Neural crest cell (in vitro differentiated cells): ENCODE measurements around the gene KIAA1328. TPM values are rescaled to one million over a fixed set of nuclear protein-coding genes. Genes with fewer than 3 reads are reported as not detected.

Experiments used
- DNase-seq: peaks from one replicate; pipeline ENCODE4 v3.0.0; 2021; ENCODE audit warnings: low read depth, mixed read lengths, low spot score
- H3K27ac Mint-ChIP-seq: one replicate; pipeline ENCODE4 v1.8.0; 2021; ENCODE audit warnings: mild to moderate bottlenecking, mixed read lengths; ENCODE audit not compliant: unreplicated experiment
- H3K27me3 Mint-ChIP-seq: 2 replicates; pipeline ENCODE4 v1.8.0; 2021; ENCODE audit warnings: low read depth, mild to moderate bottlenecking, mixed read lengths
- H3K36me3 Mint-ChIP-seq: 2 replicates; pipeline ENCODE4 v1.8.0; 2021; ENCODE audit warnings: low read depth, mild to moderate bottlenecking, mixed read lengths
- H3K4me1 Mint-ChIP-seq: 2 replicates; pipeline ENCODE4 v1.8.0; 2021; ENCODE audit warnings: mixed read lengths
- H3K4me3 Mint-ChIP-seq: one replicate; pipeline ENCODE4 v1.8.0; 2021; ENCODE audit warnings: mild to moderate bottlenecking, mixed read lengths
- H3K9me3 Mint-ChIP-seq: 2 replicates; pipeline ENCODE4 v1.8.0; 2021; ENCODE audit warnings: mixed read lengths
- CTCF ChIP-seq: fragments of 200-600 bp; sonication (generic); conservative IDR thresholded peaks from 2 replicates; pipeline ENCODE4 v1.5.0; 2021; ENCODE audit warnings: antibody characterized with exemption, mild to moderate bottlenecking
- total RNA-seq: library from RNA; stranded (reverse); gene quantifications from 2 replicates; pipeline ENCODE4 v1.2.1, GENCODE V29; 2021

The KIAA1328 gene
- total RNA-seq, 1 donor from 2014 or later, result 12.3 TPM

GRCh38 chr18:37275237-37275741 is 446.4 kb downstream of the KIAA1328 start:
- H3K4me1 Mint-ChIP-seq, result no peaks in the 10 kb centered on the region
- no peak overlapping the region for H3K27ac Mint-ChIP-seq
- H3K4me3 Mint-ChIP-seq, result no peak overlapping the region
- no peak for TF ChIP-seq CTCF
- peaks cover under 1% of the 10 kb centered on the region for H3K27me3 Mint-ChIP-seq
- no peaks in the 10 kb centered on the region for H3K36me3 Mint-ChIP-seq
- no peak for DNase-seq
- H3K9me3 Mint-ChIP-seq, result peaks cover 6% of the 10 kb centered on the region

- Mint-ChIP-seq H3K36me3 (no peaks in the 10 kb centered on the region), H3K4me3 (no peak overlapping the region), H3K27ac (no peak overlapping the region), H3K4me1 (no peaks in the 10 kb centered on the region), H3K27me3 (no peaks in the 10 kb centered on the region), H3K9me3 (peaks cover 6% of the 10 kb centered on the region)
- DNase-seq, result no peak
- TF ChIP-seq CTCF, result no peak
Observed at GRCh38 chr18:37276111-37276890, 447.4 kb downstream of the KIAA1328 start.

GRCh38 chr18:37277804-37278203 is 448.9 kb downstream of the KIAA1328 start:
- Mint-ChIP-seq H3K4me3 (no peak overlapping the region), H3K36me3 (no peaks in the 10 kb centered on the region), H3K27me3 (no peaks in the 10 kb centered on the region), H3K9me3 (peaks cover 6% of the 10 kb centered on the region), H3K27ac (no peak overlapping the region), H3K4me1 (no peaks in the 10 kb centered on the region)
- DNase-seq, result no peak
- TF ChIP-seq CTCF, result no peak

Other genes with a start within 250 kb of the KIAA1328 start
- gene TPGS2, start 125 bp upstream of the KIAA1328 start, total RNA-seq, result 175 and 179 TPM in 2 replicates